ENCODE results near the gene PRKCE.

The PRKCE gene

DNA sequence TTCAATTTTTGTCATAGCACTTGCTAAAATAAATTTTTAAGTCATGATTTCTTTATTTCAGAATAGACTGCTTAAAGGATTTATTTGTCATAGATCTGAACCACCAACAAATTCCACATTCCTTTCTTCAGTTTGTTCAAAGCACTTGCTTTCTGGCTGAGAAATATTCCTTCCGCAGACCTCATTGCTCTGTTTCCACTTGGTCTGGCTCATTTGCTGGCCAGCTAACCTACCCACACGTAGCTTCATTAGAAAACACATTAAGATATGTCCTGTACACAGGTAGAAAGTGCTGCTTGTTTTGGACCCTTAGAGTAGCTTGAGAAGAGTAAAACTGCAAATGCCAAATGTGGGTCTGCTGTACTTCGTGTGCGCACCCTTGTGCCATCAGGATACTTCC is 479.0 kb downstream of the PRKCE start:
- Histone ChIP-seq H3K9me3 (ENCODE audit: low read length) (no peaks in the 10 kb centered on the region), H3K4me1 (ENCODE audit: insufficient read depth, low read length) (no peaks in the 10 kb centered on the region), H3K36me3 (ENCODE audit: insufficient read depth, low read length) (no peaks in the 10 kb centered on the region), H3K27me3 (ENCODE audit: control insufficient read depth in 1 of 2, insufficient read depth in 2 of 2, low read length in 2 of 2) (no peaks in the 10 kb centered on the region), H3K9ac (ENCODE audit: low read length) (no peak overlapping the region), H3K27ac (ENCODE audit: low read depth, low read length) (no peak overlapping the region), H3K4me3 (ENCODE audit: low read depth in 1 of 2, low read length in 2 of 2) (no peak overlapping the region)

- Histone ChIP-seq H3K27me3 (ENCODE audit: control insufficient read depth in 1 of 2, insufficient read depth in 2 of 2, low read length in 2 of 2) (no peaks in the 10 kb centered on the region), H3K36me3 (ENCODE audit: insufficient read depth, low read length) (no peaks in the 10 kb centered on the region), H3K4me1 (ENCODE audit: insufficient read depth, low read length) (no peaks in the 10 kb centered on the region), H3K27ac (ENCODE audit: low read depth, low read length) (no peak overlapping the region), H3K9ac (ENCODE audit: low read length) (no peak overlapping the region), H3K4me3 (ENCODE audit: low read depth in 1 of 2, low read length in 2 of 2) (no peak overlapping the region), H3K9me3 (ENCODE audit: low read length) (no peaks in the 10 kb centered on the region)
These were observed 481.5 kb downstream of the PRKCE start for GRCh38 chr2:46132996-46133395.

- Histone ChIP-seq H3K9ac (ENCODE audit: low read length) (no peak overlapping the region), H3K9me3 (ENCODE audit: low read length) (no peaks in the 10 kb centered on the region), H3K27me3 (ENCODE audit: control insufficient read depth in 1 of 2, insufficient read depth in 2 of 2, low read length in 2 of 2) (no peaks in the 10 kb centered on the region), H3K4me1 (ENCODE audit: insufficient read depth, low read length) (no peaks in the 10 kb centered on the region), H3K36me3 (ENCODE audit: insufficient read depth, low read length) (no peaks in the 10 kb centered on the region), H3K4me3 (ENCODE audit: low read depth in 1 of 2, low read length in 2 of 2) (no peak overlapping the region), H3K27ac (ENCODE audit: low read depth, low read length) (peak overlapping the region; percentile 28)
These were observed 483.2 kb downstream of the PRKCE start for GRCh38 chr2:46134531-46135227.

GRCh38 chr2:46135228-46135855 is 483.9 kb downstream of the PRKCE start:
- Histone ChIP-seq H3K4me3 (ENCODE audit: low read depth in 1 of 2, low read length in 2 of 2) (no peak overlapping the region), H3K36me3 (ENCODE audit: insufficient read depth, low read length) (no peaks in the 10 kb centered on the region), H3K27ac (ENCODE audit: low read depth, low read length) (no peak overlapping the region), H3K9me3 (ENCODE audit: low read length) (no peaks in the 10 kb centered on the region), H3K27me3 (ENCODE audit: control insufficient read depth in 1 of 2, insufficient read depth in 2 of 2, low read length in 2 of 2) (no peaks in the 10 kb centered on the region), H3K4me1 (ENCODE audit: insufficient read depth, low read length) (no peaks in the 10 kb centered on the region), H3K9ac (ENCODE audit: low read length) (no peak overlapping the region)

DNA sequence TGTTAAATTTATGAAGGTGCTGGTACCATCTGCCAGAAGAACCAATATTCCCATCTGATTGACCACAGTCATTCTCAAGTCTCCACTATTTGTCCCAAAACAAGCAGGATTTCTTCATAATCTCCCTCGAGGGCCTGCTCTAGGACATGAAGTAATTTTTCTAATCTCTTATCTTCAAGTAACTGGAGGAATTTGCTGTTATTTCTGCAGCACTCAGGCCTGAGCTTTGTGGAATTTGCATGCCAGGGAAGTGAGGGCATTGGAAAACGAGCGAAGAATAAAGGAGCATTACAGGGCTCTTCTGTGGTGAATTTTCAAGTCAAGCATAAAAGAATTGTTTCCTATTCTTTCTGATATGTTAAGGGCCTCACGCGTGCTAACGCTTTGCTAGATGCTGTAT is 484.5 kb downstream of the PRKCE start:
- Histone ChIP-seq H3K27me3 (ENCODE audit: control insufficient read depth in 1 of 2, insufficient read depth in 2 of 2, low read length in 2 of 2) (no peaks in the 10 kb centered on the region), H3K36me3 (ENCODE audit: insufficient read depth, low read length) (no peaks in the 10 kb centered on the region), H3K4me3 (ENCODE audit: low read depth in 1 of 2, low read length in 2 of 2) (no peak overlapping the region), H3K27ac (ENCODE audit: low read depth, low read length) (no peak overlapping the region), H3K9me3 (ENCODE audit: low read length) (no peaks in the 10 kb centered on the region), H3K9ac (ENCODE audit: low read length) (no peak overlapping the region), H3K4me1 (ENCODE audit: insufficient read depth, low read length) (no peaks in the 10 kb centered on the region)

- no peaks in the 10 kb centered on the region for H3K36me3 ChIP-seq (ENCODE audit: insufficient read depth, low read length)
- H3K4me3 ChIP-seq (ENCODE audit: low read depth in 1 of 2, low read length in 2 of 2) = no peak overlapping the region
- no peak overlapping the region for H3K27ac ChIP-seq (ENCODE audit: low read depth, low read length)
- no peaks in the 10 kb centered on the region for H3K4me1 ChIP-seq (ENCODE audit: insufficient read depth, low read length)
- no peaks in the 10 kb centered on the region for H3K27me3 ChIP-seq (ENCODE audit: control insufficient read depth in 1 of 2, insufficient read depth in 2 of 2, low read length in 2 of 2)
- no peaks in the 10 kb centered on the region for H3K9me3 ChIP-seq (ENCODE audit: low read length)
- H3K9ac ChIP-seq (ENCODE audit: low read length) = no peak overlapping the region
These were observed 485.0 kb downstream of the PRKCE start for GRCh38 chr2:46136481-46136880.

- Histone ChIP-seq H3K4me1 (ENCODE audit: insufficient read depth, low read length) (no peaks in the 10 kb centered on the region), H3K36me3 (ENCODE audit: insufficient read depth, low read length) (no peaks in the 10 kb centered on the region)
These were observed 485.5 kb downstream of the PRKCE start for GRCh38 chr2:46136953-46137352.

GRCh38 chr2:46142546-46143428 is 491.3 kb downstream of the PRKCE start:
- Histone ChIP-seq H3K9ac (ENCODE audit: low read length) (no peak overlapping the region), H3K4me3 (ENCODE audit: low read depth in 1 of 2, low read length in 2 of 2) (no peak overlapping the region), H3K4me1 (ENCODE audit: insufficient read depth, low read length) (no peaks in the 10 kb centered on the region), H3K36me3 (ENCODE audit: insufficient read depth, low read length) (peaks cover 4% of the 10 kb centered on the region), H3K27me3 (ENCODE audit: control insufficient read depth in 1 of 2, insufficient read depth in 2 of 2, low read length in 2 of 2) (no peaks in the 10 kb centered on the region), H3K9me3 (ENCODE audit: low read length) (no peaks in the 10 kb centered on the region), H3K27ac (ENCODE audit: low read depth, low read length) (no peak overlapping the region)

More at GRCh38 chr2:46136953-46137352, 485.5 kb downstream of the PRKCE start:
- H3K27ac ChIP-seq (ENCODE audit: low read depth, low read length) = no peak overlapping the region
- H3K27me3 ChIP-seq (ENCODE audit: control insufficient read depth in 1 of 2, insufficient read depth in 2 of 2, low read length in 2 of 2) = no peaks in the 10 kb centered on the region
- no peaks in the 10 kb centered on the region for H3K9me3 ChIP-seq (ENCODE audit: low read length)
- H3K9ac ChIP-seq (ENCODE audit: low read length) = no peak overlapping the region
- H3K4me3 ChIP-seq (ENCODE audit: low read depth in 1 of 2, low read length in 2 of 2) = no peak overlapping the region

- H3K9ac ChIP-seq (ENCODE audit: low read length) = no peak overlapping the region
- H3K4me3 ChIP-seq (ENCODE audit: low read depth in 1 of 2, low read length in 2 of 2) = no peak overlapping the region
- H3K9me3 ChIP-seq (ENCODE audit: low read length) = no peaks in the 10 kb centered on the region
- no peaks in the 10 kb centered on the region for H3K27me3 ChIP-seq (ENCODE audit: control insufficient read depth in 1 of 2, insufficient read depth in 2 of 2, low read length in 2 of 2)
- H3K4me1 ChIP-seq (ENCODE audit: insufficient read depth, low read length) = no peaks in the 10 kb centered on the region
- peaks cover 4% of the 10 kb centered on the region for H3K36me3 ChIP-seq (ENCODE audit: insufficient read depth, low read length)
- no peak overlapping the region for H3K27ac ChIP-seq (ENCODE audit: low read depth, low read length)
These were observed 492.1 kb downstream of the PRKCE start for GRCh38 chr2:46143429-46144132.

- Histone ChIP-seq H3K9ac (ENCODE audit: low read length) (no peak overlapping the region), H3K27ac (ENCODE audit: low read depth, low read length) (no peak overlapping the region), H3K4me3 (ENCODE audit: low read depth in 1 of 2, low read length in 2 of 2) (no peak overlapping the region), H3K4me1 (ENCODE audit: insufficient read depth, low read length) (no peaks in the 10 kb centered on the region), H3K36me3 (ENCODE audit: insufficient read depth, low read length) (peaks cover 4% of the 10 kb centered on the region), H3K27me3 (ENCODE audit: control insufficient read depth in 1 of 2, insufficient read depth in 2 of 2, low read length in 2 of 2) (no peaks in the 10 kb centered on the region), H3K9me3 (ENCODE audit: low read length) (no peaks in the 10 kb centered on the region)
These were observed 492.8 kb downstream of the PRKCE start for GRCh38 chr2:46144133-46144800.

- Histone ChIP-seq H3K4me3 (ENCODE audit: low read depth in 1 of 2, low read length in 2 of 2) (no peak overlapping the region), H3K36me3 (ENCODE audit: insufficient read depth, low read length) (peaks cover 4% of the 10 kb centered on the region), H3K4me1 (ENCODE audit: insufficient read depth, low read length) (no peaks in the 10 kb centered on the region), H3K27me3 (ENCODE audit: control insufficient read depth in 1 of 2, insufficient read depth in 2 of 2, low read length in 2 of 2) (no peaks in the 10 kb centered on the region), H3K9ac (ENCODE audit: low read length) (no peak overlapping the region), H3K9me3 (ENCODE audit: low read length) (no peaks in the 10 kb centered on the region), H3K27ac (ENCODE audit: low read depth, low read length) (no peak overlapping the region)
These were observed 493.5 kb downstream of the PRKCE start for GRCh38 chr2:46145017-46145416.

Data from muscle layer of colon (tissue), 2 donors.